ENCODE data around the gene RTP5. TPM values are rescaled to one million over a fixed set of nuclear protein-coding genes. Genes with fewer than 3 reads are reported as not detected.

RTP5 gene
- total and polyA plus RNA-seq, 2 donors (not counting 3 experiments of a cell fraction or from before 2014, with no cell fraction given), result not detected

DNA sequence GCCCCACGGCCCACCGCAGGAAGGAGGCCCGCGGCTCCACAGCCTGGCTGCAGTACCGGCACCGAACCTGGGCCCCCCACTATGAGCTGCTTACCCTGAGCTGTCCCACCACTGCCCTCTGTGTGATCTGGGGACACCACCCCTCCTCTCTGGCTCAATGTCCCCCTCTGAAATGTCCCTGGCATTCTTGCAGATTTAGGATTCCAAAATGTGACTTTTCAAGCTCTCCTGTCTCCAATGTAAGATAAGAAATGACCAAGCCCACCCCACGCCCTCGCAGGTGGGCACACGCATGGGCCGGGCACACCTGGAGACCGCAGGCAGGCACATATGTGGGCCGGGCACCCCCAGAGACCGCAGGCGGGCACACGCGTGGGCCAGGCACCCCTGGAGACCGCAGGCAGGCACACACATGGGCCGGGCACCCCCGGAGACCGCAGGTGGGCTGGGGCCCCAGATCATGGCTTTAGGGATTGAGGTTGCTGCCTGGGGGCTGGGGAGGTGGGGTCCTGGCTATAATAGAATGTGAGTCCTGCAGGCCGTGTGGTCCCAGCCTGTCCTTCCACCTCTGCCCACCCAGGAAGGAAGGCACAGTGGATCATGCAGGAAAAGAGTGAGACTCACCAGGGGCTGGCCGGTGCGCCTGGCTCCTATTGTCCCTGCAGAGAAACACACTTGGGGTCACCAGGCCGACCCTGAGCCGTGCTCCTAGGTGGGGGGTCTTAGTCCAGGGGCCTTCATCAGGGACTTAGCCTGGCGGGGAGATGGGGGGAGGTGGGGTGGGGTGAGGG is 18.0 kb upstream of the RTP5 start:
- dilution Hi-C loops (cut with MboI; ENCODE audit: extremely low pct_ligation_motif_present, low sequenced_read_pairs) (no loop called here), intact Hi-C loops (cut with micrococcal nuclease) (no loop called here)
- H3K9me3 ChIP-seq (replicated peaks; ENCODE audit: control insufficient read depth, insufficient read depth, low read length), result no peaks in the 10 kb centered on the region
- no peaks in the 10 kb centered on the region for H3K79me2 ChIP-seq (ENCODE audit: control insufficient read depth, insufficient read depth, low read length)
- CTCF ChIA-PET, result interaction anchor here (1.2 kb wide), 1 partner anchor 8 kb away, joined by 3 read pairs; no protein-coding TSS in a partner anchor
- DNase-seq (ENCODE audit: low read depth, low spot score), result no peak
- no peak overlapping the region for H2AFZ ChIP-seq (ENCODE audit: low read depth, low read length)
- FAIRE-seq, result no peak
- no peaks in the 10 kb centered on the region for H3K27me3 ChIP-seq (ENCODE audit: control insufficient read depth in 2 of 2, insufficient read depth in 2 of 2, low read length in 2 of 2)
- H3K4me1 ChIP-seq (ENCODE audit: control insufficient read depth, extremely low read depth, insufficient read depth, low read length), result no peaks in the 10 kb centered on the region
- no peaks in the 10 kb centered on the region for H3K9me1 ChIP-seq (replicated peaks; ENCODE audit: control insufficient read depth, extremely low read depth, insufficient read depth, low read length)
- TF ChIP-seq POLR2A (IDR thresholded peaks at IDR 0.05; ENCODE audit: low read depth, low read length) (no peak), POLR2AphosphoS5 (IDR thresholded peaks at IDR 0.05; ENCODE audit: insufficient read depth, low read depth, low read length) (no peak), FOS (IDR thresholded peaks at IDR 0.05; ENCODE audit: borderline replicate concordance, insufficient read depth, low read length) (no peak), EZH2 (IDR thresholded peaks at IDR 0.05; ENCODE audit: borderline replicate concordance, low read depth, low read length, severe bottlenecking) (no peak), MYC (IDR thresholded peaks at IDR 0.05; ENCODE audit: low read depth, low read length) (no peak), JUN (IDR thresholded peaks at IDR 0.05; ENCODE audit: borderline replicate concordance, insufficient read depth, insufficient read length, low read depth) (no peak), GATA2 (IDR thresholded peaks at IDR 0.05; ENCODE audit: insufficient read depth, insufficient read length, low read depth, low read length) (no peak)
- TF ChIP-seq, protein P1, sequence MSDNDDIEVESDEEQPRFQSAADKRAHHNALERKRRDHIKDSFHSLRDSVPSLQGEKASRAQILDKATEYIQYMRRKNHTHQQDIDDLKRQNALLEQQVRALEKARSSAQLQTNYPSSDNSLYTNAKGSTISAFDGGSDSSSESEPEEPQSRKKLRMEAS (IDR thresholded peaks at IDR 0.05; ENCODE audit: insufficient read depth, insufficient read length), result no peak
- TF ChIP-seq, protein P2, sequence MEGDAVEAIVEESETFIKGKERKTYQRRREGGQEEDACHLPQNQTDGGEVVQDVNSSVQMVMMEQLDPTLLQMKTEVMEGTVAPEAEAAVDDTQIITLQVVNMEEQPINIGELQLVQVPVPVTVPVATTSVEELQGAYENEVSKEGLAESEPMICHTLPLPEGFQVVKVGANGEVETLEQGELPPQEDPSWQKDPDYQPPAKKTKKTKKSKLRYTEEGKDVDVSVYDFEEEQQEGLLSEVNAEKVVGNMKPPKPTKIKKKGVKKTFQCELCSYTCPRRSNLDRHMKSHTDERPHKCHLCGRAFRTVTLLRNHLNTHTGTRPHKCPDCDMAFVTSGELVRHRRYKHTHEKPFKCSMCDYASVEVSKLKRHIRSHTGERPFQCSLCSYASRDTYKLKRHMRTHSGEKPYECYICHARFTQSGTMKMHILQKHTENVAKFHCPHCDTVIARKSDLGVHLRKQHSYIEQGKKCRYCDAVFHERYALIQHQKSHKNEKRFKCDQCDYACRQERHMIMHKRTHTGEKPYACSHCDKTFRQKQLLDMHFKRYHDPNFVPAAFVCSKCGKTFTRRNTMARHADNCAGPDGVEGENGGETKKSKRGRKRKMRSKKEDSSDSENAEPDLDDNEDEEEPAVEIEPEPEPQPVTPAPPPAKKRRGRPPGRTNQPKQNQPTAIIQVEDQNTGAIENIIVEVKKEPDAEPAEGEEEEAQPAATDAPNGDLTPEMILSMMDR (IDR thresholded peaks at IDR 0.05; ENCODE audit: extremely low read depth in 1 of 2, insufficient read depth in 1 of 2, low read depth in 1 of 2, low read length in 2 of 2), result no peak
- POLR2A ChIA-PET, result no interaction called here
- H3K4me2 ChIP-seq (ENCODE audit: insufficient read depth, low read length), result no peak overlapping the region
- no peaks in the 10 kb centered on the region for H3K36me3 ChIP-seq (ENCODE audit: control insufficient read depth in 2 of 2, extremely low read depth in 1 of 2, insufficient read depth in 2 of 2, low read length in 2 of 2)
- no TSS peak for BruUV-seq (replicated peaks)
- no peak overlapping the region for H3K4me3 ChIP-seq (replicated peaks in 1 of 3; ENCODE audit: insufficient read depth in 1 of 3, low read depth in 1 of 3, low read length in 3 of 3)
- no peak overlapping the region for H3K27ac ChIP-seq (ENCODE audit: insufficient read depth, low read depth, low read length)
- H3K9ac ChIP-seq (replicated peaks; ENCODE audit: extremely low read depth, insufficient read depth, low read length), result no peak overlapping the region
- H4K20me1 ChIP-seq (replicated peaks; ENCODE audit: control insufficient read depth, extremely low read depth, insufficient read depth, low read length), result no peaks in the 10 kb centered on the region
